Liver (tissue), 9 donors: Measurements from ENCODE around the gene GRAP. TPM values are rescaled to one million over a fixed set of nuclear protein-coding genes. Genes with fewer than 3 reads are reported as not detected.

Experiments
- DNase-seq: peaks from one replicate; pipeline ENCODE4 v3.0.0-alpha.2; 2017; ENCODE audit warnings: low spot score
- H3K27ac ChIP-seq, 2 donors: one replicate each; pipeline ENCODE4 v1.7.0; 2013; ENCODE audit warnings: inconsistent platforms in 2 of 2, low read length in 2 of 2, control low read depth in 1 of 2, low read depth in 1 of 2, mild to moderate bottlenecking in 1 of 2
- H3K27me3 ChIP-seq, 4 donors: one replicate each; pipeline versions ENCODE4 v1.6.1 to v1.7.0; 2013; ENCODE audit warnings: low read length in 3 of 4, inconsistent platforms in 1 of 4, mild to moderate bottlenecking in 1 of 4, moderate library complexity in 1 of 4; ENCODE audit not compliant: control insufficient read depth in 4 of 4, insufficient read depth in 4 of 4
- H3K36me3 ChIP-seq, 4 donors: one replicate each; pipeline versions ENCODE4 v1.6.1 to v1.7.0; 2013; ENCODE audit warnings: low read length in 3 of 4, mild to moderate bottlenecking in 3 of 4, low read depth in 1 of 4, moderate library complexity in 1 of 4; ENCODE audit not compliant: control insufficient read depth in 4 of 4, insufficient read depth in 3 of 4
- H3K4me1 ChIP-seq, 4 donors: one replicate each; pipeline versions ENCODE4 v1.6.1 to v1.7.0; 2013; ENCODE audit warnings: low read length in 3 of 4, mild to moderate bottlenecking in 3 of 4, moderate library complexity in 1 of 4; ENCODE audit not compliant: control insufficient read depth in 4 of 4, insufficient read depth in 4 of 4
- H3K4me3 ChIP-seq, 3 donors: one replicate each; pipeline versions ENCODE4 v1.6.1 to v1.7.0; 2013; ENCODE audit warnings: low read length in 3 of 3, control low read depth in 1 of 3, low read depth in 1 of 3, mild to moderate bottlenecking in 1 of 3
- H3K9ac ChIP-seq, 2 donors: one replicate each; pipeline ENCODE4 v1.7.0; 2013; ENCODE audit warnings: low read length in 2 of 2, mild to moderate bottlenecking in 2 of 2, moderate library complexity in 2 of 2, control low read depth in 1 of 2, low read depth in 1 of 2
- H3K9me3 ChIP-seq, 4 donors: one replicate each; pipeline versions ENCODE4 v1.6.1 to v1.7.0; 2013; ENCODE audit warnings: low read length in 3 of 4; ENCODE audit not compliant: control insufficient read depth in 4 of 4
- EGR1 ChIP-seq, 2 donors: IDR thresholded peaks; 2 replicates each; pipeline ENCODE4 v1.6.1; 2016 to 2018; ENCODE audit warnings: antibody characterized with exemption in 2 of 2, low read depth in 2 of 2
- FOXA2 ChIP-seq: IDR thresholded peaks from 2 replicates; pipeline ENCODE4 v1.6.1; 2016; ENCODE audit warnings: antibody characterized with exemption
- GABPA ChIP-seq, 2 donors: IDR thresholded peaks in 1 of 2; conservative IDR thresholded peaks in 1 of 2; 2 replicates each; pipeline ENCODE4 v1.6.1; 2016; ENCODE audit warnings: antibody characterized with exemption in 2 of 2, mild to moderate bottlenecking in 1 of 2, moderate library complexity in 1 of 2
- HNF4A ChIP-seq, 2 donors: conservative IDR thresholded peaks; 2 replicates each; pipeline ENCODE4 v1.6.1; 2016; ENCODE audit warnings: antibody characterized with exemption in 2 of 2, mild to moderate bottlenecking in 2 of 2
- RAD21 ChIP-seq, 2 donors: IDR thresholded peaks; 2 replicates each; pipeline ENCODE4 v1.6.1; 2016; ENCODE audit warnings: antibody characterized with exemption in 2 of 2, mild to moderate bottlenecking in 2 of 2
- RXRA ChIP-seq, 2 donors: IDR thresholded peaks; 2 replicates each; pipeline ENCODE4 v1.6.1; 2017 to 2018; ENCODE audit warnings: antibody characterized with exemption in 2 of 2, mild to moderate bottlenecking in 1 of 2
- SP1 ChIP-seq: IDR thresholded peaks from 2 replicates; pipeline ENCODE4 v1.6.1; 2018; ENCODE audit warnings: antibody characterized with exemption, mild to moderate bottlenecking
- YY1 ChIP-seq: IDR thresholded peaks from 2 replicates; pipeline ENCODE4 v1.6.1; 2016; ENCODE audit warnings: antibody characterized with exemption, mild to moderate bottlenecking
- WGBS: extraction: QIAGEN DNeasy Blood & Tissue Kit; methylation state at CpG from one replicate; pipeline ENCODE4 v1.1.7; 2013; 5-methylcytosine and 5-hydroxymethylcytosine counted together
- polyA plus RNA-seq, 2 donors: library from polyadenylated mRNA; stranded (reverse) in 1 of 2; unstranded in 1 of 2; fragments of 200-250 nt in 1 of 2; fragments of >200 nt in 1 of 2; fragmentation: Nextera tagmentation in 1 of 2; extraction: Ambion mirVana in 1 of 2; gene quantifications; one replicate each; pipeline versions ENCODE4 v1.2.1 to v1.2.3, GENCODE V29; 2013 to 2015
- total RNA-seq, 2 donors: library from RNA; depleted of rRNA; stranded (reverse); fragments of >200 nt; gene quantifications; one replicate each; pipeline ENCODE4 v1.2.3, GENCODE V29; 2014
- TF ChIP-seq, protein P1 (sequence below): IDR thresholded peaks from 2 replicates; pipeline ENCODE4 v1.6.1; 2016; ENCODE audit warnings: antibody characterized with exemption, mild to moderate bottlenecking
- TF ChIP-seq, protein P2 (sequence below): fragments of 150-350 bp; IDR thresholded peaks from 2 replicates; pipeline ENCODE4 v1.5.1; 2017; ENCODE audit warnings: improper control_type of control experiment, low read depth, low read length; ENCODE audit not compliant: missing input control
- TF ChIP-seq, protein P3 (sequence below): IDR thresholded peaks from 2 replicates; pipeline ENCODE4 v1.6.1; 2016; ENCODE audit warnings: antibody characterized with exemption
- TF ChIP-seq, protein P4 (sequence below): IDR thresholded peaks from 2 replicates; pipeline ENCODE4 v1.6.1; 2016; ENCODE audit warnings: antibody characterized with exemption
- donor health status: healthy.
- donor health status: healthy.
- donor health status: healthy.
- donor health status: healthy.
- donor health status: healthy.

GRAP gene
- total and polyA plus RNA-seq, 4 donors, result 1.2 to 6.5 (median 5.2) TPM

DNA sequence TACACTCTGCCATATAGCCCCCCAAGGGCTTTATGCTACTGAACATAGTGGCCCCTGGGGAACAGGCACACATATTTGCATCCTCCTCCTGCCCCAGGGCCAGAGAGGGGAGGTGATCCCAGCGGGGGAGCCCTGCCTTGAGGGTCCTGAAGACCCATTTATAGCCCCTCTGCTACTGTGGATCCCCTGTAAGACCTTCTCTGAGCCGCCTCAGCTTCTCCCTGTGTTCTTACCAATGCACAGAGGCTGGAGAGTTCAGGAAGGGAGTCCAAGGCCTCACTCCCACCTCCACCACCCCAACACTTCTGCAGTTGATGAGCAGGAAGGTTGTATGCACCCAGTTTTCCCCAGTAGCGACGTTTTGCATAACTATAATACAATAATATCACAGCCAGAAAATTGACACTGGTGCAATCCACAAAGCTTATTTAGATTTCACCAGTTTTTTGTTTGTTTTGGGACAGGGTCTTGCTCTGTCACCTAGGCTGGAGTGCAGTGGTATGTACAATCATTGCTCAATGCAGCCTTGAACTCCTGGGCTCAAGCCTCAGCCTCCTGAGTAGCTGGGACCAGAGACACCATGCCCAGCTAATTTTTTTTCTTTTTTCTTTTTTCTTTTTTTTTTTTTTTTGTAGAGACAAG is 40.8 kb downstream of the GRAP start (continued):
- TF ChIP-seq, protein P1, sequence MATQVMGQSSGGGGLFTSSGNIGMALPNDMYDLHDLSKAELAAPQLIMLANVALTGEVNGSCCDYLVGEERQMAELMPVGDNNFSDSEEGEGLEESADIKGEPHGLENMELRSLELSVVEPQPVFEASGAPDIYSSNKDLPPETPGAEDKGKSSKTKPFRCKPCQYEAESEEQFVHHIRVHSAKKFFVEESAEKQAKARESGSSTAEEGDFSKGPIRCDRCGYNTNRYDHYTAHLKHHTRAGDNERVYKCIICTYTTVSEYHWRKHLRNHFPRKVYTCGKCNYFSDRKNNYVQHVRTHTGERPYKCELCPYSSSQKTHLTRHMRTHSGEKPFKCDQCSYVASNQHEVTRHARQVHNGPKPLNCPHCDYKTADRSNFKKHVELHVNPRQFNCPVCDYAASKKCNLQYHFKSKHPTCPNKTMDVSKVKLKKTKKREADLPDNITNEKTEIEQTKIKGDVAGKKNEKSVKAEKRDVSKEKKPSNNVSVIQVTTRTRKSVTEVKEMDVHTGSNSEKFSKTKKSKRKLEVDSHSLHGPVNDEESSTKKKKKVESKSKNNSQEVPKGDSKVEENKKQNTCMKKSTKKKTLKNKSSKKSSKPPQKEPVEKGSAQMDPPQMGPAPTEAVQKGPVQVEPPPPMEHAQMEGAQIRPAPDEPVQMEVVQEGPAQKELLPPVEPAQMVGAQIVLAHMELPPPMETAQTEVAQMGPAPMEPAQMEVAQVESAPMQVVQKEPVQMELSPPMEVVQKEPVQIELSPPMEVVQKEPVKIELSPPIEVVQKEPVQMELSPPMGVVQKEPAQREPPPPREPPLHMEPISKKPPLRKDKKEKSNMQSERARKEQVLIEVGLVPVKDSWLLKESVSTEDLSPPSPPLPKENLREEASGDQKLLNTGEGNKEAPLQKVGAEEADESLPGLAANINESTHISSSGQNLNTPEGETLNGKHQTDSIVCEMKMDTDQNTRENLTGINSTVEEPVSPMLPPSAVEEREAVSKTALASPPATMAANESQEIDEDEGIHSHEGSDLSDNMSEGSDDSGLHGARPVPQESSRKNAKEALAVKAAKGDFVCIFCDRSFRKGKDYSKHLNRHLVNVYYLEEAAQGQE, result peak; percentile 75

DNA sequence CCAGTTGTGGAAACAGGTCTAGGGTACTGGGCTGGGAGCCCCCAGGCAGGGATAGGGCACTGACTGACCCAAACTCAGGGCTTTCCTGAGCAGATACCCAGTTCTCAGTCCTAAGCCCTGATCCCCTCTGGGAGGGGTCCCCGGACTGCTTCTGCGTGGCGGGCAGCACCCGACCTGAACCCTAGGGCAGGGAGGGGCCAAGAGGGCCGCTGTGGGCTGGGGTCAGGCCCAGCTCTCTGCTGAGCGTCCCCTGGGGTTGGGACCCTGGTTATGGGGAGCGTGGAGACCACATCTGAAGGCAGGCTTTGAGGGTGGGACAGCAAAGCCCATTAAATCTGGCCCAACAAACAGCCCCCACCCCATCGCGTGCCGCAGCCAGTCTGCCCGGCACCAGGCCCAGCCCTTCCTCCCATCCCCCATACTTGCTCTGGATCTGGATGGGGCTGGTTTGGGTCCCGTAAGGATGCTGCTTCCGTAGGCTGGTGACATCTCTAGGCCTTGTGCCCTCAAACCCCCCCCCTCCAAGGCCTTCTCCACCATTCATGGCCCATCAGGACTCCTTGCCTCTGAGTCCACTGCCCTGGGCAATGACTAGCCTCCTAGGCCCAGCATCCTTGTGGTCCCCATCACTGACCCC is 41.5 kb downstream of the GRAP start:
- 47% methylated on average over 13 of the region's 13 CpGs for WGBS
- H3K4me1 ChIP-seq, result peaks cover 7 to 55% (median 45%) of the 10 kb centered on the region in 4 donors
- no peaks in the 10 kb centered on the region for H3K9me3 ChIP-seq
- H3K36me3 ChIP-seq, result no peaks in the 10 kb centered on the region
- H3K27ac ChIP-seq, result peak overlapping the region; percentile 90 to 93
- H3K27me3 ChIP-seq, result no peaks in the 10 kb centered on the region
- no peak for TF ChIP-seq EGR1 (IDR thresholded peaks at IDR 0.05; ENCODE audit: low read depth in 2 of 2)
- no peak for TF ChIP-seq RXRA (IDR thresholded peaks at IDR 0.05)
- no peak for TF ChIP-seq YY1
- TF ChIP-seq RAD21 (IDR thresholded peaks at IDR 0.05), result no peak
- TF ChIP-seq GABPA (IDR thresholded peaks at IDR 0.05 in 1 of 2, conservative IDR thresholded peaks at IDR 0.05 in 1 of 2), result no peak
- no peak for TF ChIP-seq SP1
- TF ChIP-seq, protein P2, sequence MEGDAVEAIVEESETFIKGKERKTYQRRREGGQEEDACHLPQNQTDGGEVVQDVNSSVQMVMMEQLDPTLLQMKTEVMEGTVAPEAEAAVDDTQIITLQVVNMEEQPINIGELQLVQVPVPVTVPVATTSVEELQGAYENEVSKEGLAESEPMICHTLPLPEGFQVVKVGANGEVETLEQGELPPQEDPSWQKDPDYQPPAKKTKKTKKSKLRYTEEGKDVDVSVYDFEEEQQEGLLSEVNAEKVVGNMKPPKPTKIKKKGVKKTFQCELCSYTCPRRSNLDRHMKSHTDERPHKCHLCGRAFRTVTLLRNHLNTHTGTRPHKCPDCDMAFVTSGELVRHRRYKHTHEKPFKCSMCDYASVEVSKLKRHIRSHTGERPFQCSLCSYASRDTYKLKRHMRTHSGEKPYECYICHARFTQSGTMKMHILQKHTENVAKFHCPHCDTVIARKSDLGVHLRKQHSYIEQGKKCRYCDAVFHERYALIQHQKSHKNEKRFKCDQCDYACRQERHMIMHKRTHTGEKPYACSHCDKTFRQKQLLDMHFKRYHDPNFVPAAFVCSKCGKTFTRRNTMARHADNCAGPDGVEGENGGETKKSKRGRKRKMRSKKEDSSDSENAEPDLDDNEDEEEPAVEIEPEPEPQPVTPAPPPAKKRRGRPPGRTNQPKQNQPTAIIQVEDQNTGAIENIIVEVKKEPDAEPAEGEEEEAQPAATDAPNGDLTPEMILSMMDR, result no peak
- no peak for TF ChIP-seq HNF4A (conservative IDR thresholded peaks at IDR 0.05)
- no peak for TF ChIP-seq FOXA2
- TF ChIP-seq, protein P3, sequence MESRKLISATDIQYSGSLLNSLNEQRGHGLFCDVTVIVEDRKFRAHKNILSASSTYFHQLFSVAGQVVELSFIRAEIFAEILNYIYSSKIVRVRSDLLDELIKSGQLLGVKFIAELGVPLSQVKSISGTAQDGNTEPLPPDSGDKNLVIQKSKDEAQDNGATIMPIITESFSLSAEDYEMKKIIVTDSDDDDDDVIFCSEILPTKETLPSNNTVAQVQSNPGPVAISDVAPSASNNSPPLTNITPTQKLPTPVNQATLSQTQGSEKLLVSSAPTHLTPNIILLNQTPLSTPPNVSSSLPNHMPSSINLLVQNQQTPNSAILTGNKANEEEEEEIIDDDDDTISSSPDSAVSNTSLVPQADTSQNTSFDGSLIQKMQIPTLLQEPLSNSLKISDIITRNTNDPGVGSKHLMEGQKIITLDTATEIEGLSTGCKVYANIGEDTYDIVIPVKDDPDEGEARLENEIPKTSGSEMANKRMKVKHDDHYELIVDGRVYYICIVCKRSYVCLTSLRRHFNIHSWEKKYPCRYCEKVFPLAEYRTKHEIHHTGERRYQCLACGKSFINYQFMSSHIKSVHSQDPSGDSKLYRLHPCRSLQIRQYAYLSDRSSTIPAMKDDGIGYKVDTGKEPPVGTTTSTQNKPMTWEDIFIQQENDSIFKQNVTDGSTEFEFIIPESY, result no peak
- TF ChIP-seq, protein P4, sequence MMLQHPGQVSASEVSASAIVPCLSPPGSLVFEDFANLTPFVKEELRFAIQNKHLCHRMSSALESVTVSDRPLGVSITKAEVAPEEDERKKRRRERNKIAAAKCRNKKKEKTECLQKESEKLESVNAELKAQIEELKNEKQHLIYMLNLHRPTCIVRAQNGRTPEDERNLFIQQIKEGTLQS, result no peak
- TF ChIP-seq, protein P1, result no peak
- no peak for DNase-seq
- peak overlapping the region; percentile 2 to 10 for H3K9ac ChIP-seq
- H3K4me3 ChIP-seq, result peak overlapping the region in 1 of 3 donors; percentile 86
